Left ventricle myocardium inferior (tissue), 1 donor: Measurements from ENCODE around the gene HCAR3. TPM values are rescaled to one million over a fixed set of nuclear protein-coding genes. Genes with fewer than 3 reads are reported as not detected.
"Not testable (repeated sequence)": the region's sequence is repeated elsewhere in the genome, so short reads cannot be mapped to it uniquely, and the experiment has no call there.

ENCODE experiments used
- DNase-seq: peaks from one replicate; pipeline ENCODE4 v3.0.0-alpha.2; 2020
- H3K27ac ChIP-seq: fragments of 200-600 bp; replicated peaks from 2 replicates; pipeline ENCODE4 v1.8.0; 2021
- H3K27me3 ChIP-seq: fragments of 200-600 bp; 2 replicates; pipeline ENCODE4 v1.8.0; 2021; ENCODE audit warnings: low read depth
- H3K36me3 ChIP-seq: fragments of 200-600 bp; 2 replicates; pipeline ENCODE4 v1.8.0; 2021
- H3K4me1 ChIP-seq: fragments of 200-600 bp; 2 replicates; pipeline ENCODE4 v1.8.0; 2021
- H3K4me3 ChIP-seq: fragments of 200-600 bp; 2 replicates; pipeline ENCODE4 v1.8.0; 2021; ENCODE audit warnings: mild to moderate bottlenecking, moderate library complexity
- H3K9me3 ChIP-seq: fragments of 200-600 bp; replicated peaks from 2 replicates; pipeline ENCODE4 v1.8.0; 2021
- CTCF ChIP-seq: fragments of 200-600 bp; IDR thresholded peaks from 2 replicates; pipeline ENCODE4 v1.8.0; 2021; ENCODE audit warnings: antibody characterized with exemption, mild to moderate bottlenecking, borderline replicate concordance
- intact Hi-C: fragments of 100-400 bp; cut with micrococcal nuclease; formaldehyde crosslinking; loops from one replicate; pipeline ENCODE4 v1.11.0; 2022
- total RNA-seq: library from RNA; stranded (reverse); fragmentation: NEBNext Ultra II Directional; extraction: Animal tissue kit (Norgen Biotek cat#: 25700); gene quantifications from one replicate; pipeline ENCODE4 v1.2.1, GENCODE V29; 2021
- donor health status: DM: no; HTN: yes; CAD: no; lungs with severe emphysema.

Gene HCAR3
- total RNA-seq, 1 donor from 2014 or later, result not detected

GRCh38 chr12:122725452-122726079, 9.0 kb upstream of the HCAR3 start:
- no peak for DNase-seq
- peaks cover 12% of the 10 kb centered on the region for H3K27me3 ChIP-seq
- no peak overlapping the region for H3K4me3 ChIP-seq
- H3K27ac ChIP-seq, result no peak overlapping the region
- no peaks in the 10 kb centered on the region for H3K9me3 ChIP-seq
- intact Hi-C loops, result no loop called here
- TF ChIP-seq CTCF, result no peak
- no peaks in the 10 kb centered on the region for H3K4me1 ChIP-seq
- H3K36me3 ChIP-seq, result no peaks in the 10 kb centered on the region

GRCh38 chr12:122724641-122725243, 8.1 kb upstream of the HCAR3 start:
- H3K27me3 ChIP-seq, result peaks cover 4% of the 10 kb centered on the region
- no peaks in the 10 kb centered on the region for H3K9me3 ChIP-seq
- no peaks in the 10 kb centered on the region for H3K36me3 ChIP-seq
- no peak for TF ChIP-seq CTCF
- H3K4me3 ChIP-seq, result no peak overlapping the region
- H3K27ac ChIP-seq, result no peak overlapping the region
- DNase-seq, result no peak
- no peaks in the 10 kb centered on the region for H3K4me1 ChIP-seq
- intact Hi-C loops, result no loop called here

GRCh38 chr12:122722387-122722786, 5.8 kb upstream of the HCAR3 start:
- Histone ChIP-seq H3K4me1 (no peaks in the 10 kb centered on the region), H3K27me3 (no peaks in the 10 kb centered on the region), H3K4me3 (no peak overlapping the region), H3K36me3 (no peaks in the 10 kb centered on the region), H3K9me3 (no peaks in the 10 kb centered on the region), H3K27ac (no peak overlapping the region)
- DNase-seq, result no peak
- TF ChIP-seq CTCF, result no peak
- intact Hi-C loops, result no loop called here

- TF ChIP-seq CTCF, result no peak
- H3K4me3 ChIP-seq, result no peak overlapping the region
- DNase-seq, result no peak
- H3K36me3 ChIP-seq, result no peaks in the 10 kb centered on the region
- no peaks in the 10 kb centered on the region for H3K4me1 ChIP-seq
- no peak overlapping the region for H3K27ac ChIP-seq
- no peaks in the 10 kb centered on the region for H3K9me3 ChIP-seq
- no peaks in the 10 kb centered on the region for H3K27me3 ChIP-seq
- intact Hi-C loops, result no loop called here
Measured at GRCh38 chr12:122721057-122721545, 4.5 kb upstream of the HCAR3 start.

GRCh38 chr12:122715211-122715610, 1.4 kb downstream of the HCAR3 start:
- H3K36me3 ChIP-seq, H3K4me3 ChIP-seq, H3K27me3 ChIP-seq, H3K9me3 ChIP-seq, DNase-seq, H3K4me1 ChIP-seq, H3K27ac ChIP-seq, intact Hi-C loops: not testable (repeated sequence)

- intact Hi-C loops, H3K4me1 ChIP-seq, H3K9me3 ChIP-seq, DNase-seq, H3K27ac ChIP-seq, H3K4me3 ChIP-seq, H3K36me3 ChIP-seq, H3K27me3 ChIP-seq: not testable (repeated sequence)
Measured at GRCh38 chr12:122713491-122714188, 3.0 kb downstream of the HCAR3 start.

- H3K27me3 ChIP-seq, H3K9me3 ChIP-seq, H3K27ac ChIP-seq, H3K4me1 ChIP-seq, H3K4me3 ChIP-seq, H3K36me3 ChIP-seq, DNase-seq, intact Hi-C loops: not testable (repeated sequence)
Measured at GRCh38 chr12:122711266-122711665, 5.3 kb downstream of the HCAR3 start.

GRCh38 chr12:122710341-122710740, 6.3 kb downstream of the HCAR3 start:
- H3K27me3 ChIP-seq, H3K36me3 ChIP-seq, H3K4me3 ChIP-seq, H3K9me3 ChIP-seq, H3K27ac ChIP-seq, intact Hi-C loops, DNase-seq, H3K4me1 ChIP-seq: not testable (repeated sequence)

- H3K36me3 ChIP-seq, H3K27me3 ChIP-seq, H3K4me3 ChIP-seq, intact Hi-C loops, H3K27ac ChIP-seq, H3K9me3 ChIP-seq, DNase-seq, H3K4me1 ChIP-seq: not testable (repeated sequence)
Measured at GRCh38 chr12:122709287-122709686, 7.3 kb downstream of the HCAR3 start.

- peaks cover 19% of the 10 kb centered on the region for H3K27me3 ChIP-seq
- H3K27ac ChIP-seq, H3K4me3 ChIP-seq, H3K36me3 ChIP-seq, intact Hi-C loops, DNase-seq, H3K9me3 ChIP-seq, H3K4me1 ChIP-seq: not testable (repeated sequence)
Measured at GRCh38 chr12:122703841-122704240, 12.8 kb downstream of the HCAR3 start.
